GM10847 (cell line): ENCODE data around the gene DCXR.

ENCODE experiments used
- POLR2A ChIP-seq: IDR thresholded peaks from 2 replicates; pipeline ENCODE4 v1.6.1; 2011; ENCODE audit not compliant: insufficient read length; ENCODE audit errors: extremely low read depth

DCXR gene

DNA sequence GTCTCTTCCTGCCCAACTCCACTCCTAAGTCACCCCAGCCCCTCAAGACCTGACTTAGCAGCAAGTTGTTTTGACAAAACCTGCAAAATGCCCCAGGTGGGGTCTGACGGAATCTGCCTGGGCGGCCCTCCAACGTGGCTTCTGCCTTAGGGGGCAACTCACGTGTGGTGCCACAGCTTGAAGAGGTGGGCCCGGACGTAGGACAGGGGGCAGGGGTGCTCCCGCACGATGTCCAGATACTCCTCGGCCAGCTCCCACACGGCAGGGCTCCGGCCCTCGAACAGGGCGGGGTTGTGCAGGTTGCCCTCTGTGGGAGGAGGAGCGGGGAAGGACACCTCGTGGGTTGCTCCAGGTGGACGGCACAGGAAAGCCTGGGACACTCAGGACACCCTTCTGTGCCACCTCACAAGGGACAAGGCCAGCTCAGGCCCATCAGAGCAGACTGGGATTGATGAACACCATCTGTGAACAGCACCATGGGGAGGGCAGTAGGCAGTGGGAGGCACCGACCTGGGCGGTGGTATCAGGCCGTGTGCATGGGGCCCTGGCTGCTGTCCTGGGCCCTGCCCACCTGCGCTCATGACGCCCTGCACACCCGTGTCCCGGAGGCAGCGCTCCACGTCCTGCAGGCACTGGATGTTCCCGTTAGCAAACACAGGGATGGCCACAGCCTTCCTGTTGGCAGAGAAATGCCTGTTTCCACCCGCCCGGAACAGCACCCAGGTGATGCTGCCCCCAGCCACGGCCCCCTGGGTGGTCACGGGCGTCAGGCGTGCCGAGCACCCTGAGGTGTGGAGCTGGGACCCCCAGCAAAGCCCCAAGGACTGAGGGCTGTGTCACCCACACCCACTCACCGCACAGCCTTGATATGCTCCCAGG is 23.8 kb upstream of the DCXR start:
- no peak for TF ChIP-seq POLR2A

DNA sequence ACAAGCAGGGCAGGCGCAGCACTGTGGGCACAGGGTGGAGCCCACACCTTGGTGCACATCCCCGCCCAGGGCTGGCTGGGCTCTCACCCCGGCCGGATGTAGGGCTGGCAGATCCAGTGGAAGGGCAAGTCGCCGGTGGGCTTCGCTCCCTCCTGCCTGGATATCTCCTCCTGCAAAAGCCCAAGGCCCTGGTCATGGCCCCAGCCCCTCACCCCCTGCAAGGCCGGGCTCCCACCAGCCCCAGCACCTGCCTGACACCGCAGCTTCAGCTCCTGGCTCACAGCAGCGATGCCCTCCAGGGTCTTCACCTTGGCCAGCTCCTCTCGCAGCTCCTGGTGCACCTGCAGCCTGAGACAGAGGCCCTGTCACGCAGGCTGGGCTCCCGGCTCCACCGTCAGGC is 23.1 kb upstream of the DCXR start:
- no peak for TF ChIP-seq POLR2A

DNA sequence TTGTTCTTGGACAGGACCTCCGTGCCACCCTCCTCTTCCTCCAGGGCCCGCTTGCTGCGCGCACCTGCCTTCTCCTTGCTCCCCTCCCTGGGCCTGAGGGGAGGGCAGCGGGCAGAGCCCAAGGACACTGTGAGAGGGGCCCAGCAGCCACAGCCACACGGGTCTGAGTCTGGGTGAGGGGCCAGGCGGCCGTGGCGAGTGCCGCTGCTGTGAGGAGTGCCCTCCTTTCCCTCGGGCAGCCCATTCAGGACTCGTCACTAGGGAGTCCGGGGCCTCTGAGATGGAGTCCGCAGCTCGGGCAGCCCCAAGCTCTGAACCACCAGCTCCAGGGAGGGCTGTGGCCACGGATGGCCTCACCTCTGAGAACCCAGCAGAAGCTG is 22.5 kb upstream of the DCXR start:
- no peak for TF ChIP-seq POLR2A

DNA sequence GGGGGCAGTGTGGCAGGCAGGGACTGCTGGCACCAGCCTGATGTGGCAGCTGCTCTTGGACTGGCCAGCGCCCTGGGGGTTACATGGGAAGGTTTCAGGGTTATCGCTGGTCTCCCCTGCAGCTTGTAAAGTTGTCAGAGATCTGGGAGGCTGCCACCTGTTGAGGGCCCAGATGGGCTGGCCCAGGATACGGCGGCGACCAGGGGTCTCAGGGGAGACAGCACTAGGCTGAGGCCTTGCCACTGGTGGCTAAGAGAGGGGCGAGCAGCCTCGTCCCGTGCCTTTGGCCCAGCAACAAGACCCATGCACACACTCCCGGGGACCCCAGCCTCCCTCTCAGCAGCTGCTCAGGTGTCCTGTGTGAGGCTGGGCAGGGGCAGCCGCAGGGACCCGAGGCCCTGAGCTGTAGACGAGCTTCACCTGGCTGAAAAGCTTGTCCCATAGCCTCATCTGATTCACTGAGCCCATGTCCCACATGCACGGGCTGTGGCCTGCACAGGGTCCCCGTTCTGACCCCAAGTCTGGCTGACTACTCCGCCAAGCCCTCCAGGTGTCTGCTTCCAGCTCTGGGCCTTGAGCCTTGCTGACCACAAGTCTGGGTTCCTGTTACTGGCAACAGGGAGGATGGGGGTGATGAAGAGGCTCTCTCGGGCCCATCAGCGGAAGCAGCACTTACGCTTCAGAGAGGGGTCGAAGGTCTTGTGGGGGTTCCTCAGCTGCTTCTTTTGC is 21.9 kb upstream of the DCXR start:
- TF ChIP-seq POLR2A: no peak

DNA sequence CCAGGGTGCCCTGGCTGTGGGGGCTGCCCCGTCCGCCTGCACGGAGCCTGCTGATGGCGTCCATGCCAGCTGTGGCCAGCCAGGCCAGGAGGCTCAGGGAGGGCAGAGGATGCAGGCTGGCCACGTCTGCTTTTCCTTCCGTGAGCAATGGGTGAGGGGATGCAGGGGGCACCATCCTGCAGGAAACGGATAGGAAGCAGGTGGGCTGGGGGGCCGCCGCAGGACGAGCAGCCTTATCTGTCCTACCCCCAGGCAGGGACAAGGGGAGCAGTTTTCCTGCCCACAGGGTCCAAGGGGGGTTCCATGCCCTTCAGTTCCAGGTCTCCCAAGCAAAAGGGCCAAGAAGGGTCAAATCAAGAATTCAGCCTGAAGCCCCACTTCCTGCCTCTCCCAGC is 21.4 kb upstream of the DCXR start:
- TF ChIP-seq POLR2A: no peak

DNA sequence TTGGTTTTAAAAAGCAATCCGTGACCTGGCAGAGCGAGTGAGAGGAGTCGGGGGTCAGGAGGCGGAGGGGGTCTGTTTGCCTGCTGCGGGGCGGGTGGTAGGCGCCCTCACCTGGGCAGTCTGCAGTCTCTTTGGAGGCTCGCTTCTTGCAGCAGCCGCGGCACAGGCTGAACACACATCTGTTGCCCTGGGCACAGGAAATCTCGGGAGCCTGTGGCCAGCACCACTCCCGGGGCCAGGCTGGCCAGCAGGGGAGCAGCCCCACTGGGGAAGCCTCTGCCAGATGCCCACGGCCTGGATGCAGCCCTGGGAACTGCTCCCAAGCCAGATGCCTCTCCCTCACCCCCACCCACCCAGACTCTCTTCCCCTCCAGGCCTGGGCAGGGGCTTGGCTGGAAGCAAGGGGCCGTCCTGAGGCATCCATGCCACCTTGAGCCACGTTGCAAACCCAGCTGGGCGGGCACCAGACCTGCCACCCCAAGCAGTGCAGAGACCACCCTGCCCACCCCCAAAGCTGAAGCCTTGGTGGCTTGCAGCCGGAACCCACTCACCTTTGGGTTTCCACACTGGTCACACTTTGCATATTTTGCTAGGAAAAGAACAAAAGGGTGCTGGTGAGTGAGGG is 20.8 kb upstream of the DCXR start:
- TF ChIP-seq POLR2A: no peak

DNA sequence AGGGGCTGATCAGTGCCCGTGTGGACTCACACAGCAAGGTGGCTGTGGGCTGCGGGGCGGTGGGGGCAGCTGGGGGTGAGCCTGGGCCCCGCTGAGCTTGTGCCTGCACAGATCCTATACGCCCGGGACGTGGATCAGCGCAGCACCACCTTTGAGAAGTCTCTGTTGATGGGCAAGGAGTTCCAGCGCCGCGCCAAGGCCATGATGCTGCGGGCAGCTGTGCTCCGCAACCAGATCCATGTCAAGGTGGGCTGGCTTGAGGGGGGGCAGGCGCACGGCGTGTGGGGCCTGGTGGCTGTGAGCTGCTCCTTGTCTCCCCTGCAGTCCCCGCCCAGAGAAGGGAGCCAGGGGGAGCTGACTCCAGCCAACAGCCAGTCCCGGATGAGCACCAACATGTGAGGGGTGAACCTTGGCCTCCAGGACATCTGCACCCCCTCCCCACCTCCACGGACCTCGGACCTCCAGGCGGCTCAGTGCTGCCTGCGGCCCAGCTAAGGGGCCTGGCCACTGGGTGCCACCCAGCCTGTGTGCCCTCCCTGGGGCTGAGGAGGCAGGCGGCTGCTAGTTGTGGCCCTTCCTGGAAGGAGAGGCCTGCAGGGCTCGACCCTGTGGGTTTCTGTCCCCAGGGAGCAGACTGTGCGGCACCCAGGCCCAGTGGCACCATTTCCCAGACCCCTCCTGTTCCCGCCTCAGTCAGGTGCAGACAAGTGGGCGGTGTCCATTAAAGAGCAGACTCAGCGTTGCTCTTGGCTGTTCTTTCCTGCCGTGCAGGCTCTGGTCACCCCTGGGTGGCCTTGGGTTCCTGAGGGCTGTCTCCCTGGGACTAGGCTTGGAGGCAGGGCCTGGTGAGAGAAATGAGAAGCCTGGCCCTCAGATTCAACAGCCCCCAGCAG is 19.5 kb upstream of the DCXR start:
- no peak for TF ChIP-seq POLR2A

DNA sequence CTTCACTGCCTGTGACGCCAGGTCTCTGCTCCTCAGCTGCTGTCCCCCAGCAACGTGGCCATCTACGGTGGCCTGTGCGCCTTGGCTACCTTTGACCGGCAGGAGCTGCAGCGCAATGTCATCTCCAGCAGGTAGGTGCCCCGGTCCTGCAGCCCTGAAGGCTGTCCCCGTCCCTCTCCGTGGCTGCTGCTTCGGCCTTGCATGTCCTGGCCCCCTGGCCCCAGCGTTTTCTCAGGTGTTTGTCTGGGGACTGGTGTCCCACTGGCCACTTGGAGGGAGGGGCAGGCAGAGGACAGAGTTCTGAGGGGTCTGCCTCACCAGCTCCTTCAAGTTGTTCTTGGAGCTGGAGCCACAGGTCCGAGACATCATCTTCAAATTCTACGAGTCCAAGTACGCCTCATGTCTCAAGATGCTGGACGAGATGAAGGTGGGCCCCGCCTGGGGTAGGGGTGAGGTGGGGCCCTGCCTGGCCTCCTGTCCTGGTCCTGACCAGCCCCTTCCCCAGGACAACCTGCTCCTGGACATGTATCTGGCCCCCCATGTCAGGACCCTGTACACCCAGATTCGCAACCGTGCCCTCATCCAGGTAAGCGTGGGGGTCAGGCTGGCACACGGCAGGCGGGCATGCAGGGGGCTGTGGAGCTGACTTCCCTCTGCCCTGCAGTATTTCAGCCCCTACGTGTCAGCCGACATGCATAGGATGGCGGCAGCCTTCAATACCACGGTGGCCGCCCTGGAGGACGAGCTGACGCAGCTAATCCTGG is 18.6 kb upstream of the DCXR start:
- no peak for TF ChIP-seq POLR2A

DNA sequence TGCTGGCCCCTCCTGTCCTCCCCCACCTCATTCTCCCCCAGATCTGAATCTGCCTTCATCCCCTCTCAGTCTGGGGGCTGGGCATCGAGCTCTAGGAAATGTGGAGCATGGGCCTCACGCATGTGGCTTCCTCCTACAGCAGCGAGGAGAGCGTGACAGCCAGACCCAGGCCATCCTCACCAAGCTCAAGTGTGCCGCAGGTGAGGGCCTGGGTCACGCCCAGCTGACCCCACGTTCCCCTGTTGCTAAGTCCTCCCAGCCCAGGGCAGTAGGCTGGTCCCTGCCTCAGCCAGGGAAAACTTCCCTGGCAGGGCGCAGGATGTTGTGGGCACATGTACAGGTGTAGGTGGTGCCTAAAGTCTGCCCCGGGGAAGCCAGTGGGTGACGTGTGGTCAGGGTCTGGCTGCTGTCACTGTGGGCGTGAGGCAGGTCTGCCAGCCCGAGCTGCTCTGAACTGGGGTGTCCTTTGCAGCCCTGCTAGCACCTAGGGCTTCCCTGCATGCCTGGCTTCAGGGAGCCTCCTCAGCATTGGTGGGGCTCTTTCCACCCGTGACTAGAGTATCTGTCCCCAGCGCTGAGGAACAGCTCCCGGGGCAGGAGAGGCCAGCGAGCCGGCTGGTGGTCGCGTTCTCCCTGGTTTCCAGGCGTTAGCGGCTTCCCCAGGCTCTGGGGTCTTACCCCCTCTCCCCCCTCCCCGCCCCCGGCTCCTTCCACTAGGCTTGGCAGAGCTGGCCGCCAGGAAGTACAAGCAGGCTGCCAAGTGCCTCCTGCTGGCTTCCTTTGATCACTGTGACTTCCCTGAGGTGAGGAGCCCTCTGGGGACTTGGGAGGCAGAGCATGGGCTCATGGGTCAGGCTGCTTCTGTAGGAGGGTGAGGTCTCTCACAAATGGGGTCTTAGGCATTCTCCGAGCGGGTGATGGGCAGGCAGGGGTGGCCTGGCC is 17.8 kb upstream of the DCXR start:
- TF ChIP-seq POLR2A: no peak

DNA sequence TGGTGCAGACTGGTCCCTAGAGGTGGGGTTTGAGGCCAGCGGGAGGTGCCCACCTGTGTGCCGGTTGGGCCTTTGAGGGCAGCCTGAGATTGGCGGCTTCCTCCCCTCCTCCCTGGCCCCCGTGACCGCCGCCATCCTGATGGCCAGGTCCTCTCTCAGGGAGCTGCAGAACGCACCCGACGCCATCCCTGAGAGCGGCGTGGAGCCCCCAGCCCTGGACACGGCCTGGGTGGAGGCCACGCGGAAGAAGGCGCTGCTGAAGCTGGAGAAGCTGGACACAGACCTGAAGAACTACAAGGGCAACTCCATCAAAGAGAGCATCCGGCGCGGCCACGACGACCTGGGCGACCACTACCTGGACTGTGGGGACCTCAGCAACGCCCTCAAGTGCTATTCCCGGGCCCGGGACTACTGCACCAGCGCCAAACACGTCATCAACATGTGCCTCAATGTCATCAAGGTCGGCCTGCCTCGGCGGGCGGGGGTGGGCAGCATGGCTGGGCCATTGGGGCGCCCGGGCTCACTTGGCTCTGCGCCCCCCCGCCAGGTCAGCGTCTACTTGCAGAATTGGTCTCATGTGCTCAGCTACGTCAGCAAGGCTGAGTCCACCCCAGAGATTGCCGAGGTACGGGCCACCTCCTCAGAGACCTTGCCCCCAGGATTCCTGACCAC is 17.0 kb upstream of the DCXR start:
- TF ChIP-seq POLR2A: no peak

DNA sequence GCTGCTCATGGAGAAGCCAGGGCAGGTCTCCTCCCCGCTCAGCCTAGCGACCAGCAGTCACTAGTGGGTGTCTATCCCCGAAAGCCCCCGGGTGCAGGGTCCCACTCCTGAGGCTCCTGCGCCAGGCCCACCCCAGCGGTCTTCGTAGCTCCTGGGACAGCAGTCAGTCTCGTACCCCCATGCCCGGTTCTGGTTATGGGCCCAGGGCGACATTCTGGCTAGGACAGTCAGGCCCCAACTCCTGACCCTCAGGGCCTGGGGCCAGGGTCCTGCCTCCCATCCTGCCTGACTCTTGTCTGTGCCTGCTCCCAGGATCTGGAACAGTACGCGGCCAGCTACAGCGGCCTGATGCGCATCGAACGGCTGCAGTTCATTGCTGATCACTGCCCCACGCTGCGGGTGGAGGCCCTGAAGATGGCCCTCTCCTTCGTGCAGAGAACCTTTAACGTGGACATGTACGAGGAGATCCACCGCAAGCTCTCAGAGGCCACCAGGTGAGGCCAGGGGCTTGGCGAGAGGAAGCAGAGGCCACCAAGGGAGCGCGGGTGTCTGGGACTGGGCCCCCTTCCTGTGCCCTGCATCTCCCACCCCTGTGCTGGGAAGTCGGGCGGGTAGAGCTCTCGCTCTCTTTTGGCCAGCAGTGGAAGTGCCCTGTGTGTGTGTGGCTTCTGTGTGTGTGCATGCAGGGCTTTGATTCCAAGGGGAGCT is 16.2 kb upstream of the DCXR start:
- TF ChIP-seq POLR2A: no peak

DNA sequence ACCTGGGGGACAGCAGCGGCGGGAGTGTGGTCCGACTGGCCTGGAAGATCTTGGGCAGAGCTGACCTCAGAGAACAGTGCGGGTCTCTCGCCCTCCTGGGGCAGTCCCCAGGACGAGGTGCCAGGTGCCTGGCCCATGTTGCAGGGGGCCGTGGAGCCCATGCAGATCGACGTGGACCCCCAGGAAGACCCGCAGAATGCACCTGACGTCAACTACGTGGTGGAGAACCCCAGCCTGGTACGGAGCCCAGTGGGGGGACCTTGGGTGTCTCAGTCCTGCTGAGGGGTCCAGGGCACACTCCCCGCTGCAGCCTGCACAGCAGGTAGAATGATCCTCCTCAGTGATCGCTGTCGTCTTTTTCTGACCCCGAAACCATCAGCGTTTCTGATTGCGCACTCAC is 15.6 kb upstream of the DCXR start:
- TF ChIP-seq POLR2A: no peak
